ENCODE measurements around the gene GIPC2.
A peak's percentile ranks its signal among the peaks of the same experiment; 100 is the strongest.
"Not testable (repeated sequence)": the region's sequence is repeated elsewhere in the genome, so short reads cannot be mapped to it uniquely, and the experiment has no call there.

The GIPC2 gene

GRCh38 chr1:78093560-78093959, 47.8 kb downstream of the GIPC2 start:
- DNase-seq (ENCODE audit: low read depth in 1 of 2, low spot score in 1 of 2) = no peak

DNA sequence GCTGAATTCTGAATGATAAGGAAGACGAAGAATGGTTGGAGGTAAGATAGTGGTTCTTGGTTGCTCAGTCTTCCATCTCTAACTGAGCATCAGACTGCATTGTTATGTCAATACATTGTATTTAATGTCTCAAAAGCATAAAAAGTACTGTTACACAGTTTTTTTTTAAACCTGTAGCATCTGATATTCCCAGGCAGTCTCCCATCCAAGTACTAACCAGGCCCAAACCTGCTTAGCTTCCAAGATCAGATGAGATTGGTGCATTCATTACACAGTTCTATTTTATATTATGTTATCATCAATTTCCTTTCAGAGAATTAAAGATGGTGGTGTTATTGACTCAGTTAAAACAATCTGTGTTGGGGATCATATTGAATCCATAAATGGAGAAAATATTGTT, 48.9 kb downstream of the GIPC2 start:
- DNase-seq (ENCODE audit: low read depth in 1 of 2, low spot score in 1 of 2) = no peak

DNA sequence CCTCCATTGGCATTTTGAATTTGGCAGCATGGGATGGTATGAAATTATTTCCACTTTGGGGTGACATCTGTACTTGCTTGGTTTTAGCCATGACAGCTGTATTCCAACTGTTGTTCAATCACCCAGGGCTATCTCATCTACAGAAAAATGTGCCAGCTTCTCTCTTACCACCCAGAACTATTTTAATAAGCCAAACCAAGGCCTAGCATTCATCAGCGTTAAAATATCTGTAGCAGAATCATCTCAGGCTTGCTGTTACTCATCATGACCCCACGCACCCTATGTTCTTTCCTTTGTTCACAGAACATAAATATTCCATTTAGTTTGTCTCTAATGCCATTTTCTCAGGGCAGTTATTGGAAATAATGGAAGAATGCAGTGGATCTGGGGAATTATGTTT, 49.8 kb downstream of the GIPC2 start:
- DNase-seq (ENCODE audit: low read depth in 1 of 2, low spot score in 1 of 2) = no peak

- no peak for DNase-seq (ENCODE audit: low read depth in 1 of 2, low spot score in 1 of 2)
Observed at GRCh38 chr1:78096017-78096416, 50.3 kb downstream of the GIPC2 start.

DNA sequence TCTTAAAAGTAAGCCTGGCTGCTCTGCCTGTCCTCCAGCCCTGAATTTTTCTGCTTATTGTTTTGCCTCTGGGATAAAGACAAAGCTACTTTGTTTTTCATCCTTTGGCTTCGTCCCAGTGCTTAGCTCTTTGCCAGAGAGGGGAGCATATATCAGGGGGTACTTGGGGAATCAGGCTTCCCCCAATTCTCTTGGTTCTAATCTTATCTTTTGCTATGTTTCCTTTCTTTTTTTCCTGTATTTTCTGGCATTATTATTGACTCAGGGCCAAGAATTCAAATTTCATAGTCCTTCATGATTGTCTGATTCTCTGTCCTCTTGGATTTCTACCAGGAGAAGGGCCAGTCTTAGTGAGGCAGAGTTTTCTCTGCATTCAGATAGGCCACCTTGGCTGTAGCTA, 51.2 kb downstream of the GIPC2 start:
- no peak for DNase-seq (ENCODE audit: low read depth in 1 of 2, low spot score in 1 of 2)

GRCh38 chr1:78101051-78101450, 55.3 kb downstream of the GIPC2 start:
- DNase-seq (ENCODE audit: low read depth in 1 of 2, low spot score in 1 of 2) = no peak

DNA sequence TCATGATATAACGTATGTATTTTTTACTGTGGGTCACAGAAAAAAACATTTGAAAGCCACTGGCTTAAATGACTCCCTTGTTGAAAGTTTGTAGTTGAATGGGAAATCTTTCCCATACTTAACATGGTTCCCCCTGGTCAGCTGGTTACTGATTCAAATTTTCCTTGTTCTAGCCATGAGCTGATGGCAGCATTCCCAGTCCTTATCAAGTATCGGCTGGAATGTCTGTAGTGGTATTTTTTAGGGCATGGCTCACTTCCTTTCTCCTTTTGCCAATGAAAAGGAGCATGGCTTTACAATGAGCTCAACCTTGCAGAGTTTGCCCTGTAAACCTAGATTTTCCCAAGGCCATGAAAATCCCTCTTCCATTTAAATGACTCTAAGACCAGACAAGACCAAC, 55.7 kb downstream of the GIPC2 start:
- no peak for DNase-seq (ENCODE audit: low read depth in 1 of 2, low spot score in 1 of 2)

DNA sequence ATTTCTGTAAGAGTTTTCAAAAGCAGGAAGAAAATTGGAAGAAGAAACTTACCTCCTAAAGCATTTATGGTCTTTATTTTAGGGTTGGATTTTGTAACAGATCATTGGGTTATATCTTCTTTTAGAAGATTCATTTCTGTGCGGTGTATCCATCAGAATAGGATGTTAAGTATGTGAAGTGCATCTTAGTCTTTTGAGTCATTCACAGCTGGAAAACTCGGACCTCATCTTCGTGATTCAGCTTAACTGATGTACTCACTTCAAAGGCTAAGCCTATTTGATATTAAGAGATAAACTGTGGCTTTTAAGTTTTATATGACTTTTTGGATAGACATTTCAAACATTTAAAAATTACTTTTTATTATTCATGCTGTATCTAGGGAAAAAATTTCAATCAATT, 56.3 kb downstream of the GIPC2 start:
- DNase-seq (ENCODE audit: low read depth in 1 of 2, low spot score in 1 of 2) = no peak

DNA sequence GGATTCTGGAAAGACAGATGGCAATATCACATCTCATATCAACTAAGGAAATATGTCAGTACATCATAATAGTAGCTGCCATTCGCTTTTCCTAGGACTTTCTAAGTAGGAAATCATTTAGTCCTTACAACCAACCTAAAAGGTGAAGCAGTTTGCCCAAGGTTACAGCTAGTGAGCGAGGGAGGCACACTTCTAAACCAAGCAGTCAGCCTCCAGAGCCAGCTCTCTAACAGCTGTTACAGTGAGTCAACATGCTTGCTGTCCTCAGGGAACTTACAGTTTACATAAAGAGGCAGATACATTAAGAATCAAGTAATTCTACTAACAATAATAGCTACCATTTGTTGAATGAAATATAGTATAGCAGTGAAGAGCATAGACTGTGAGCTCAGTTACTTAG, 57.1 kb downstream of the GIPC2 start:
- no peak for DNase-seq (ENCODE audit: low read depth in 1 of 2, low spot score in 1 of 2)

GRCh38 chr1:78104322-78104721, 58.6 kb downstream of the GIPC2 start:
- no peak for DNase-seq (ENCODE audit: low read depth in 1 of 2, low spot score in 1 of 2)

DNA sequence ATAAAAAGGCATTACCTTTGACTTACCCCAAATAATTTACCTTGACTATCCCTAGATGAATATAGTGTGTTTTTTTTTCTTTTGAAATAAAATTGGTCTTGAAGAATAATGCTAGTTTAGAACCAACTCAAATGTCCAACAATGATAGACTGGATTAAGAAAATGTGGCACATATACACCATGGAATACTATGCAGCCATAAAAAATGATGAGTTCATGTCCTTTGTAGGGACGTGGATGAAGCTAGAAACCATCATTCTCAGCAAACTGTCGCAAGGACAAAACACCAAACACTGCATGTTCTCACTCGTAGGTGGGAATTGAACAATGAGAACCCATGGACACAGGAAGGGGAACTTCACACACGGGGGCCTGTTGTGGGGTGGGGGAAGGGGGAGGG, 63.9 kb downstream of the GIPC2 start:
- not testable (repeated sequence) for DNase-seq (ENCODE audit: low read depth in 1 of 2, low spot score in 1 of 2)

DNA sequence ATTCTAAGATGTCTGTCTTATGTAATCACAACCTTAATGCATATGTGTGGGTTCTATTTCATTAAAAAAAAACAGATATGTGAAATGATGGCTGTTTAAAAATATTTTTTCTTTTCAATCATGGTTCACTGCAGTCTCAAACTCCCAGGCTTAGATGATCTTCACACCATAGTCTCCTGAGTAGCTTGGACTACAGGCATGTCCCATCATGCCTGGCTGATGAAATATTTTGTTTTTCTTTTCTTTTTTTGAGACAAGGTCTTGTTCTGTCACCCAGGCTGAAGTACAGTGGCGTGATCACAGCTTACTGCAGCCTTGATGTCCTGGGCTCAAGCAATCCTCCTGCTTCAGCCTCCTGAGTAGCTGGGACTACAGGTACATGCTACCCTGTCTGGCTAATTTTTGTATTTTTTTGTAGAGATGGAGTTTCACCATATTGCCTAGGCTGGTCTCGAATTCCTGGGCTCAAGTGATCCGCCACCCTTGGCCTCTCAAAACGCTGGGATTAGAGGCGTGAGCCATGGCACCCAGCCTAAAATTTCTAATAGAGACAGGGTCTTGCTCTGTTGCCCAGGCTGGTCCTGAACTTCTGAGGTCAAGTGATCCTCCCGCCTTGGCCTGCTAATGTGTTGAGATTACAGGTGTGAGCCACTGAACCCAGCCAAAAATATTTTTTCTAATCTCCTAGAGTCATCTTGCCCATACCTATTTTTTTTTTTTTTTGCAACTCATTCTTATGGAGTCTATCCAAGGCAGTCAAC, 67.6 kb downstream of the GIPC2 start:
- DNase-seq (ENCODE audit: low read depth in 1 of 2, low spot score in 1 of 2) = no peak

GRCh38 chr1:78114034-78114956, 68.5 kb downstream of the GIPC2 start:
- DNase-seq (ENCODE audit: low read depth in 1 of 2, low spot score in 1 of 2) = peak in 1 of 2 donors; percentile 46

DNA sequence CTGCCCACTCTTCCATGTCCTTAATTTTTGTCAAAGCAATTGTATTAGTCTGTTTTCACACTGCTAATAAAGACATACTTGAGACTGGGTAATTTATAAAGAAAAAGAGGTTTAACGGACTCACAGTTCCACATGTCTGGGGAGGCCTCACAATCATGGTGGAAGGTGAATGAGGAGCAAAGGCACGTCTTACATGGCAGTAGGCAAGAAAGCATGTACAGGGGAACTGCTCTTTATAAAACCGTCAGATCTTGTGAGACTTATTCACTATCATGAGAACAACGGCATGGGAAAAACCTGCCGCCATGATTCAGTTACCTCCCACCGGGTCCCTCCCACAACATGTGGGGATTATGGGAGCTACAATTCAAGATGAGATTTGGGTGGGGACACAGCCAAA, 74.7 kb downstream of the GIPC2 start:
- not testable (repeated sequence) for DNase-seq (ENCODE audit: low read depth in 1 of 2, low spot score in 1 of 2)

DNA sequence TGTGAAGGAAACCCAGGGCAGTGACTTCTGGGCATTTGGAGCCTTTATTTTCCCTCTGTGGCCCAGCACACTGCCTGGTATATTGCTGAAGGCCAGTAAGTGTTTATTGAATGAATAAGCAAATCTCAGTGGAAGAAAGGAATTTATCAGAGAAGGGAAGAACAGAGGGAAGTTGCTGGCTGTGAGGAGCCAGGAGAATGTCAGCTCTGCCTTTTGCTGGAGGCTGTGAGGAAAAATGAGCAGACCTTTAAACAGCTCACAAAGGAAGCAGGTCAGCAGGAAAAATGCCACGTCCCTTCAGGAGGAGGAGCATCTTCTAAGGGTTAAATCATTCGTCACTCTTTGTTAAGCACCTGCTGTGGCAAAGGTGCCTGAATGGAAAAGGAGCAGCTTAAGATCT, 75.9 kb downstream of the GIPC2 start:
- no peak for DNase-seq (ENCODE audit: low read depth in 1 of 2, low spot score in 1 of 2)

GRCh38 chr1:78122389-78122788, 76.6 kb downstream of the GIPC2 start:
- no peak for DNase-seq (ENCODE audit: low read depth in 1 of 2, low spot score in 1 of 2)

DNA sequence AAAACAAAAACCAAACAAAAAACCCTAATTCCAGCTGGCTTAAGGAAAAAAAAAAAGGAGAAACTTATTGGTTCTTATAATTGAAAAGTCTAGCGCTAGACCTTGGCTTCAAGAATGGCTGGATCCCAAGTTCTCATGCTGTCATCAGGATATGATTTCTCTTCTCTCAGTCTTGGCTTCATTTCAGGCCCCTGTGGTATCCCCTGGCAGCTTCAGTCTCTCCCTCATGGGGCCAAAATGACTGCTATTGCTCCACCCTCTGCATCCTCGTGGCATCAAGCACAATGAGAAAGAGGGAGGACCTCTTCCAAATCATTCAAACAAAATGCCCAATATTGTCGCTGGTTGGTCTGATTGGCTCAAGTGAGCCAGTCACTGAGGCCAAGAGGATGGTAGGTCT, 80.7 kb downstream of the GIPC2 start:
- DNase-seq (ENCODE audit: low read depth in 1 of 2, low spot score in 1 of 2) = no peak

DNA sequence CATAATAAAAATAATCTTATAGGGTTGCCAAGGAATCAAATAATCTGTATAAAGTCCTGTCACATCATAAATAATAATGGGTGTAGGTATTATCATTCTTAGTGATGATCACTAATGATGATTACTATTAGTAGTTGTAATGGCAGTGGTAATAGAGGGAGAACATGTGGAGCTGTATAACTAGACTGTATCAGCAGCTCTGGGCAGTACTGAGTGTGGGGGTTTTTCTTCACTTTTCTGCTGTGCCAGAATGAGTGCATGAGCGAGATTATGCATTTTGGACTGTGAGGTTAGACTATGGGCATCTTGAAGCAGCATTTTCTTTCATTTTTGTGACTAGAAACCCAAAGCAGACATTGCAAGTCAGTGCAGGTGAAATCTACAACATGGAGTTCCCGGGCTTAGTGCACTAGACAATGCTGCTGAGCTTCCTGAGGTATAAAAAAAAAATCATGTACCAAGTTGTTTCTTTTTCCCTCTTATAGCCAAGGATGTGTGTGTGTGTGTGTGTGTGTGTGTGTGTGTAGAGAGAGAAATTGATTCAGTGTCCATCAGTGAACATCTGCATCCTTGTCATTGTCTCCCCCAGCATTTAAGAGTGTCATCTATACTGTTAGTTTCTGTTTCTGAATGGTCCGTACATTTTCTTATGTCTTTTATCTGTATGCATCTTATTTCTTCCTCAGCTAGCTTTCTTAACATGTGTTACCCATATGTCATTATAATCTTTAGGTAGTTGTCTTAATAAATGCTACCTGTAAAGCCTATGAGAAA, 86.6 kb downstream of the GIPC2 start:
- DNase-seq (ENCODE audit: low read depth in 1 of 2, low spot score in 1 of 2) = no peak

- DNase-seq (ENCODE audit: low read depth in 1 of 2, low spot score in 1 of 2) = no peak
Observed at GRCh38 chr1:78132948-78133322, 87.2 kb downstream of the GIPC2 start.

GRCh38 chr1:78136680-78137079, 90.9 kb downstream of the GIPC2 start:
- no peak for DNase-seq (ENCODE audit: low read depth in 1 of 2, low spot score in 1 of 2)

DNA sequence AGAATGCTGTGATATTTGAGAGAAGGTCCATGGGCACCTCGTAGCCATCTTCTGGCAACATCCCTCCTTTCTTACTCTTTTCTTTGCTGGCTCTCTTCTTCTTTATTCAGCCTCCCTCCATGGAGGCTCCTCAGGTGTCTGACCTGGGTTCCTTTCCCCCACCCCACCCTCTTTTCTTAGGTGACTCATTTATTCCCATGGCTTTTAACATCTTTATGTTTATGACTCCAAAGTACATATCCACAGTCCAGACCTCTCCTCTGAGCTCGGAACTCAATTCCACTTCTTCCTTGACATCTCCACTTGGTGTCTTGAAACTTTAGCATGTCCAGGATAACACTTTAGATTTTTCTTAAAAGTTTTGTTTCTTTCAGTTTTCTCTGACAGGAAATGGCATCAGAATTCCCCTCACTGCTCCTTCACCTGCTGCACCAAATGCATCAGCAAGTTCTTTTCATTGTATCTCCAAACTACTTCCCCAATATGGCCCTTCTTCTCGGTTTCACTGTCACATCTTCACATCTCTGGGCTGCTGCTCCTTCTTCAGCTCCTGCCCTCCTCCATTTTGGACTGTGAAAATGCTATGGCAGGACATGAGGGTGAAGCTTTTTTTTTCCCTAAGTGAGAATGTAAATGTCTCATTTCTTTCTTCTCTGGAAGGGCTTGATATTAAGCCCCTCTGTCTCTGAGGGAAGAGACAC, 95.9 kb downstream of the GIPC2 start:
- no peak for DNase-seq (ENCODE audit: low read depth in 1 of 2, low spot score in 1 of 2)
